GM23338 (cell line): ENCODE measurements around the gene GSS. TPM values are rescaled to one million over a fixed set of nuclear protein-coding genes. Genes with fewer than 3 reads are reported as not detected.

Source experiments
- ATAC-seq: fragments of 200-7000 bp; cut with Tn5 transposase; 3 replicates; pipeline ENCODE4 v1.9.1; 2020
- DNase-seq: peaks from one replicate; pipeline ENCODE4 v3.0.0-alpha.2; 2015; ENCODE audit warnings: low spot score
- H2AFZ ChIP-seq: fragments of 200-600 bp; sonication (generic); 2 replicates; pipeline ENCODE4 v1.8.0; 2016; ENCODE audit warnings: antibody characterized with exemption, mild to moderate bottlenecking, moderate library complexity
- H3F3A ChIP-seq: fragments of 200-600 bp; sonication (generic); replicated peaks from 2 replicates; pipeline ENCODE4 v1.8.0; 2017; ENCODE audit warnings: antibody characterized with exemption, mixed run types, low read depth
- H3K27ac ChIP-seq: fragments of 200-600 bp; sonication (generic); 2 replicates; pipeline ENCODE4 v1.6.1; 2016; ENCODE audit warnings: low read depth
- H3K27me3 ChIP-seq: fragments of 200-600 bp; sonication (generic); 2 replicates; pipeline ENCODE4 v1.8.0; 2016; ENCODE audit warnings: mild to moderate bottlenecking, mixed run types, moderate library complexity; ENCODE audit not compliant: insufficient read depth
- H3K36me3 ChIP-seq: fragments of 200-600 bp; sonication (generic); 2 replicates; pipeline ENCODE4 v1.8.0; 2016; ENCODE audit warnings: mild to moderate bottlenecking; ENCODE audit not compliant: insufficient read depth
- H3K4me1 ChIP-seq: fragments of 200-600 bp; sonication (generic); 2 replicates; pipeline ENCODE4 v1.8.0; 2016; ENCODE audit warnings: mild to moderate bottlenecking, moderate library complexity; ENCODE audit not compliant: insufficient read depth
- H3K4me2 ChIP-seq: fragments of 200-600 bp; sonication (generic); 2 replicates; pipeline ENCODE4 v1.7.1; 2017; ENCODE audit warnings: mixed run types
- H3K4me3 ChIP-seq: fragments of 200-600 bp; sonication (generic); 2 replicates; pipeline ENCODE4 v1.6.1; 2016; ENCODE audit warnings: mixed run types
- H3K79me2 ChIP-seq: fragments of 200-600 bp; sonication (generic); replicated peaks from 2 replicates; pipeline ENCODE4 v1.8.0; 2017; ENCODE audit warnings: mild to moderate bottlenecking; ENCODE audit not compliant: insufficient read depth
- H3K9me2 ChIP-seq: fragments of 200-600 bp; sonication (generic); 2 replicates; pipeline ENCODE4 v1.8.0; 2017; ENCODE audit not compliant: insufficient read depth
- H4K20me1 ChIP-seq: fragments of 200-600 bp; sonication (generic); replicated peaks from 2 replicates; pipeline ENCODE4 v1.8.0; 2017; ENCODE audit warnings: mild to moderate bottlenecking; ENCODE audit not compliant: insufficient read depth
- H3K27ac Mint-ChIP-seq: 2 replicates; pipeline ENCODE4 v1.8.0; 2020; ENCODE audit warnings: inconsistent platforms, mild to moderate bottlenecking, moderate library complexity, mixed read lengths
- H3K27me3 Mint-ChIP-seq: 3 replicates; pipeline ENCODE4 v1.8.0; 2022; ENCODE audit warnings: low read depth, mild to moderate bottlenecking, moderate library complexity, mixed read lengths, inconsistent platforms; ENCODE audit not compliant: insufficient read depth, poor library complexity
- H3K36me3 Mint-ChIP-seq: 3 replicates; pipeline ENCODE4 v1.8.0; 2021; ENCODE audit warnings: low read depth, mild to moderate bottlenecking, inconsistent platforms, moderate library complexity, mixed read lengths
- H3K4me1 Mint-ChIP-seq: 3 replicates; pipeline ENCODE4 v1.8.0; 2020; ENCODE audit warnings: mild to moderate bottlenecking, inconsistent platforms, mixed read lengths
- H3K4me3 Mint-ChIP-seq: 3 replicates; pipeline ENCODE4 v1.8.0; 2021; ENCODE audit warnings: moderate library complexity, mild to moderate bottlenecking, inconsistent platforms, mixed read lengths
- H3K9me3 Mint-ChIP-seq: 3 replicates; pipeline ENCODE4 v1.8.0; 2020; ENCODE audit warnings: moderate library complexity, mild to moderate bottlenecking, inconsistent platforms, mixed read lengths
- CREB1 ChIP-seq: fragments of 250-450 bp; sonication (Bioruptor Pico); IDR thresholded peaks from 2 replicates; pipeline ENCODE4 v1.5.0; 2020; ENCODE audit warnings: low read depth, mild to moderate bottlenecking, moderate library complexity
- EZH2 ChIP-seq: fragments of 200-600 bp; sonication (generic); IDR thresholded peaks from one replicate; pipeline ENCODE4 v1.8.0; 2017; ENCODE audit warnings: antibody characterized with exemption, mild to moderate bottlenecking, low read depth; ENCODE audit not compliant: unreplicated experiment
- EZH2phosphoT487 ChIP-seq: fragments of 200-600 bp; sonication (generic); IDR thresholded peaks from one replicate; pipeline ENCODE4 v1.8.1; 2018; ENCODE audit warnings: antibody characterized with exemption; ENCODE audit not compliant: unreplicated experiment
- REST ChIP-seq: IDR thresholded peaks from one replicate; pipeline ENCODE4 v1.6.1; 2018; ENCODE audit warnings: antibody characterized with exemption; ENCODE audit not compliant: unreplicated experiment
- ZNF114 ChIP-seq: fragments of 250-450 bp; sonication (Bioruptor Pico); IDR thresholded peaks from 2 replicates; pipeline ENCODE4 v1.5.0; 2020; ENCODE audit warnings: mild to moderate bottlenecking, moderate library complexity
- ZNF331 ChIP-seq: fragments of 250-450 bp; sonication (Bioruptor Pico); IDR thresholded peaks from 2 replicates; pipeline ENCODE4 v1.5.0; 2020; ENCODE audit warnings: low read depth, mild to moderate bottlenecking, moderate library complexity
- ZNF462 ChIP-seq: fragments of 250-450 bp; sonication (Bioruptor Pico); IDR thresholded peaks from 2 replicates; pipeline ENCODE4 v1.5.0; 2020; ENCODE audit warnings: mild to moderate bottlenecking, moderate library complexity
- polyA plus RNA-seq: library from polyadenylated mRNA; unstranded; fragments of >200 nt; fragmentation: Nextera tagmentation; extraction: Ambion mirVana; gene quantifications from 2 replicates; pipeline ENCODE4 v1.2.1, GENCODE V29; 2016
- total RNA-seq: library from RNA; depleted of rRNA; stranded (reverse); fragments of >200 nt; shearing (Covaris generic); gene quantifications from 2 replicates; pipeline ENCODE4 v1.2.3, GENCODE V29; 2014

The GSS gene
- total and polyA plus RNA-seq, 2 experiments from 2014 or later: 34.0 to 63.3 TPM

- no peak for TF ChIP-seq REST
Measured at GRCh38 chr20:34894723-34895122, 60.9 kb downstream of the GSS start (continued).

GRCh38 chr20:34892671-34893070 is 62.9 kb downstream of the GSS start:
- Mint-ChIP-seq H3K27me3 (no peaks in the 10 kb centered on the region), H3K36me3 (peaks cover under 1% of the 10 kb centered on the region; the same call in 2 of the 3 replicates), H3K4me3 (no peak overlapping the region), H3K4me1 (no peaks in the 10 kb centered on the region), H3K9me3 (no peaks in the 10 kb centered on the region; the same call in 2 of the 3 replicates), H3K27ac (no peak overlapping the region)
- ATAC-seq (no peak), DNase-seq (no peak)
- no peaks in the 10 kb centered on the region for H3K9me2 ChIP-seq
- TF ChIP-seq ZNF331 (CRISPR knock-in tag): no peak
- TF ChIP-seq REST: no peak
- no peak for TF ChIP-seq EZH2phosphoT487
- TF ChIP-seq ZNF462 (CRISPR knock-in tag): no peak
- TF ChIP-seq ZNF114 (CRISPR knock-in tag): no peak
- no peak for TF ChIP-seq CREB1
- no peak for TF ChIP-seq EZH2
- H3K79me2 ChIP-seq: no peaks in the 10 kb centered on the region; the same call in 1 of the 2 replicates
- no peaks in the 10 kb centered on the region for H4K20me1 ChIP-seq
- no peaks in the 10 kb centered on the region for H3K27me3 ChIP-seq
- no peak overlapping the region for H3K4me2 ChIP-seq
- H3F3A ChIP-seq: no peaks in the 10 kb centered on the region
- H3K27ac ChIP-seq: no peak overlapping the region
- no peaks in the 10 kb centered on the region for H3K4me1 ChIP-seq
- no peak overlapping the region for H3K4me3 ChIP-seq
- H3K36me3 ChIP-seq: 0 out of 2 replicates have a peak, but pooled peaks cover 3% of the 10 kb centered on the region
- H2AFZ ChIP-seq: no peak overlapping the region
